GM19324 (cell line): Measurements from ENCODE around the gene LSS.

Experiments
- ATAC-seq: cut with Tn5 transposase; IDR thresholded peaks from one replicate; pipeline ENCODE4 v1.9.1; 2021; ENCODE audit warnings: mild to moderate bottlenecking, moderate library complexity; ENCODE audit not compliant: unreplicated experiment, low FRiP score

LSS gene

GRCh38 chr21:46220847-46221246, 7.7 kb downstream of the LSS start:
- no peak for ATAC-seq

- no peak for ATAC-seq
These were observed 8.2 kb downstream of the LSS start for GRCh38 chr21:46220275-46220810.

- no peak for ATAC-seq
These were observed 8.9 kb downstream of the LSS start for GRCh38 chr21:46219591-46220239.

- no peak for ATAC-seq
These were observed 9.5 kb downstream of the LSS start for GRCh38 chr21:46218906-46219590.

- ATAC-seq: no peak
These were observed 10.9 kb downstream of the LSS start for GRCh38 chr21:46217511-46218196.

- ATAC-seq: no peak
These were observed 12.3 kb downstream of the LSS start for GRCh38 chr21:46216132-46216747.

- ATAC-seq: no peak
These were observed 13.0 kb downstream of the LSS start for GRCh38 chr21:46215436-46216131.

GRCh38 chr21:46214478-46215340, 13.9 kb downstream of the LSS start:
- no peak for ATAC-seq

GRCh38 chr21:46213620-46214286, 14.8 kb downstream of the LSS start:
- no peak for ATAC-seq

- no peak for ATAC-seq
These were observed 15.7 kb downstream of the LSS start for GRCh38 chr21:46212721-46213484.

GRCh38 chr21:46211786-46212720, 16.5 kb downstream of the LSS start:
- no peak for ATAC-seq

- no peak for ATAC-seq
These were observed 17.2 kb downstream of the LSS start for GRCh38 chr21:46211376-46211775.

GRCh38 chr21:46210378-46211136, 18.0 kb downstream of the LSS start:
- ATAC-seq: no peak

GRCh38 chr21:46208761-46209721, 19.5 kb downstream of the LSS start:
- ATAC-seq: no peak

GRCh38 chr21:46207920-46208591, 20.5 kb downstream of the LSS start:
- no peak for ATAC-seq
